Stromal cell of bone marrow (primary cell): Measurements from ENCODE around the gene TBC1D5.
"Not testable (repeated sequence)": the region's sequence is repeated elsewhere in the genome, so short reads cannot be mapped to it uniquely, and the experiment has no call there.

Experiments
- DNase-seq: peaks from one replicate; pipeline ENCODE4 v3.0.0-alpha.2; 2012; ENCODE audit warnings: low read depth

Gene TBC1D5

DNA sequence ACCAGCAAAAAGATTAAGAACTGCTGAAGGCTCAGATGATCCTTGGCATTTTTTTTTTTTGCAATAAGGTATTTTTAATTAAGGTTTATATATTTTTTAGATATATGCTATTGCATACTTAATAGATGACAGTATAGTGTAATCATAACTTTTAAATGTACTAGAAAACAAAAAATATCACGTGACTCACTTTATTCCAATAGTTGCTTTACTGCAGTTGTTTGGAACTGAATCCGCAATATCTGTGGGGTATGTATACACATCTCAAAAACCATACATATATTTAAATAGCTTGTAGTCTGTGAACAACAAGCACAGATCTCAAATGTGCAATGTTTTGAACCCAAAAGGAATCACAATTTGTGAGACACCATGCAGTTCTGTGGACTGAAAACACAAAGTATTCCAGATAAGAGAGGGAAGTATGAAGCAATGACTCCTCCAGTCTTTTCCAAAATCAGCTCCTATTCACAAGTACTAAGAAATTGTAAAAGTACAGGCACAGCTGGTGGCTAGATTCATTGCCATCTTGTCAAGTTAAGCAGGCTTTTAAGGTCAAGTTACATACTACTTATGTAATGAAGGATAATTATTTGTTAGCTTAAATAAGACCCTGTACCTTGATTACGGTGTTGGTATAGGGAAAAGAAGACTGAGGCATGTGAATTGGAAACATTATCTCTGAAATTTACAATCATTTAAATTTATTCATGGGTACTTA lies 331.1 kb downstream of the TBC1D5 start:
- no peak for DNase-seq

DNA sequence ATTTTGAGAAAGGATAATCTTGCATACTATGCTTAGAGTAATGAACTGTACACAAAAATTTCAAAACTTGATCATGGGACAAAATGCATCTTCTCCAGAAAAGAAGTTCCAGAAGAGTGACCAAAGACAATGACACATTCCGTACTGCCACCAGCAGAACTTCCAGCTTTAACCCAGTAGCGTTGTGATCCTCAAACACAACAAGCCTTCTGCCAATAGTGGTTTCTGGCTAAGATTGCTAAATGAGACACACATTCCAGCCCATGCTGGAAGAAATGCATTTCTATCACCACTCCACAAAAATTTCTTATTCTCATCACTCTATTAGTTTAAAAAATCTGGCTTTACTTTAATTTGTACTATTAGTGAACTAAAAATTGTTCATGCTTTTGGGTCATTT lies 334.9 kb downstream of the TBC1D5 start:
- DNase-seq: no peak

- no peak for DNase-seq
These were observed 337.9 kb downstream of the TBC1D5 start for GRCh38 chr3:17404548-17404947.

DNA sequence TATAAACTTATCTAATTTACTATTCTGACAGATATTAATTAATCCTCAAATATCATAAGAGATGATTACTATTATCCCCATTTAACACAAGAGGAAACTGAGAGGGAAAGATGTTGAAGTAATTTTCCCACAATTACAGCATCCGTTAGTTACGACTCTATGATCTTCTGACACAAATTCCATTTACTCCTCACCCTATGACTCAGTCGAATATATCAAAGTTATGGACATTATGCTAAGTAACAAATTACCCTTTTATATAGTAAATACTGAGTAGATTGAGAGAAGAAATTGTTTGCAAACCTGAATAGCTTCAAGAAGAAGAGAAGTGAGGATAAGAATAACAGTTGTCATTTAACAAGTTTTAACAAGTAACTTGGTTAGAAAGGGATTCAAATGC lies 340.0 kb downstream of the TBC1D5 start:
- DNase-seq: no peak

- no peak for DNase-seq
These were observed 340.5 kb downstream of the TBC1D5 start for GRCh38 chr3:17401912-17402311.

GRCh38 chr3:17399586-17399985 lies 342.8 kb downstream of the TBC1D5 start:
- DNase-seq: no peak

GRCh38 chr3:17398959-17399551 lies 343.4 kb downstream of the TBC1D5 start:
- DNase-seq: no peak

DNA sequence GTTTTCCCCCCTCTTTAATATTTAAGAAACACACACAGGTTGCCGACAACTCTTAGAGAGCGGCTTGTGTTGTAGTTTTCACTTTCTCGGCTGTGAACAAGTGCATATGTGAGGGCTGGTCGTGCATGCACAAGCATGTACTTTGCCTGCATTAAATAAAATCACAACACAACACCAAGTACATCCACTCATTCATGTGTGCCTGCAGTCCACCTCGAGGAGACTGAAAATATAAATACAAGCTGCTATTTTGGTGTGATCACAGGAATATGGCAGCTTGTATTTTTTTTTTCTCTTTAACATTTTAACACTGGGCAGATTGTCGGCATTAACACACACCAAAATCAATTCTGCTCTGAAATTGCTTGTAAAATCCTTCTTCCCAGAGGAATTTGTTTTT lies 346.4 kb downstream of the TBC1D5 start:
- DNase-seq: no peak

DNA sequence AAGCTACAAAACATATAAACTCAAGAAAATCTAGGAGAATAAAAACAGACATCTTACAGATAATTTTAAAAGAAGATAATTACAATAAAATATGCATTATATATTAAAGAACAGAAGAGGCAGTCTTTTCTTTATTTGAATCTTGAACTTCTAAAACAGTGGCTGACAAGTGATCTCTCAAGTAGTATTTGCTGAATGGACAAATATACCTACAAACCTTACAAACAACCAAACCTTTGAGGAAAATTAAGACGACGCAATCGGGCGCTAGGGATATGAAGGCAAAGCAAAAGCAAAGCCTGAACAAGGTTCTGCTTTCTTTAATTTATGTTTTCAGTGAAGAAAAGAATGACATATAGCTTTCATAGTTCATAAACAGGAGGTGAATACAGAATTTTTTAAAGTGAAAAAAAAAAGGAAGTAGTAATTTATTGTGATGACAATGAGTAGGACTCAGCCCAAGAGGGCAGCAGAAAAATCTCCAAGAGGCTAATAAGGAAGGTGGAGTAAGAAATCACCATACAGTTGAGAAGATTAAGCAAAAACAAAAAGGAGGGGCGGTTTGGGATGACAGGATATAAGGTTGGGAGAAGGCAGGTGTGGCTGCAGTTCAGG lies 347.8 kb downstream of the TBC1D5 start:
- no peak for DNase-seq

DNA sequence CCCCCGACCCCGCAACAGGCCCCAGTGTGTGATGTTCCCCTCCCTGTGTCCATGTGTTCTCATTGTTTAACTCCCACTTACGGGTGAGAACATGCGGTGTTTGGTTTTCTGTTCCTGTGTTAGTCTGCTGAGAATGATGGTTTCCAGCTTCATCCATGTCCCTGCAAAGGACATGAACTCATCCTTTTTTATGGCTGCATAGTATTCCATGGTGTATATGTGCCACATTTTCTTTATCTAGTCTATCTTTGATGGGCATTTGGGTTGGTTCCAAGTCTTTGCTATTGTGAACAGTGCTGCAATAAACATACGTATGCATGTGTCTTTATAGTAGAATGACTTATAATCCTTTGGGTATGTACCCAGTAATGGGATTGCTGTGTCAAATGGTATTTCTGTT lies 349.9 kb downstream of the TBC1D5 start:
- DNase-seq: not testable (repeated sequence)

DNA sequence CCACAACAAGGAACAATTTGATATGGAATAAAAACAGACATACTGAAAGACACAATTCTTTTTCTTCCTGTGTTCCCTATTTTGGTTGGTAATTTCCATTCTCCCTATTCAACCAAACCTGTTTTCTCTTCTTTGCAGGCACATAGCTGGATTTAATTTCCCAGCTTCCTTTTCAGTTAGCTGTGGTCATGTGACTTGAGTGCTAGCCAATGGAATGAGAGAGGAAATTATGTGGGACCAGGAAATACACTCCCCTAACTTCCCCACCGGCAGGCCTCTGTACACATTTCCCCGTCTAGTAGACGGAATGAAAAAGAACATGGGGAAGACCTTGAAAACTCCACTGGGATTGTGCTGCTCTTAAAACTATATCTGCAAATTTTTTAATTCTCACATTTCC lies 351.6 kb downstream of the TBC1D5 start:
- DNase-seq: no peak

GRCh38 chr3:17387108-17387507 lies 355.3 kb downstream of the TBC1D5 start:
- no peak for DNase-seq

GRCh38 chr3:17386432-17386831 lies 356.0 kb downstream of the TBC1D5 start:
- DNase-seq: no peak

DNA sequence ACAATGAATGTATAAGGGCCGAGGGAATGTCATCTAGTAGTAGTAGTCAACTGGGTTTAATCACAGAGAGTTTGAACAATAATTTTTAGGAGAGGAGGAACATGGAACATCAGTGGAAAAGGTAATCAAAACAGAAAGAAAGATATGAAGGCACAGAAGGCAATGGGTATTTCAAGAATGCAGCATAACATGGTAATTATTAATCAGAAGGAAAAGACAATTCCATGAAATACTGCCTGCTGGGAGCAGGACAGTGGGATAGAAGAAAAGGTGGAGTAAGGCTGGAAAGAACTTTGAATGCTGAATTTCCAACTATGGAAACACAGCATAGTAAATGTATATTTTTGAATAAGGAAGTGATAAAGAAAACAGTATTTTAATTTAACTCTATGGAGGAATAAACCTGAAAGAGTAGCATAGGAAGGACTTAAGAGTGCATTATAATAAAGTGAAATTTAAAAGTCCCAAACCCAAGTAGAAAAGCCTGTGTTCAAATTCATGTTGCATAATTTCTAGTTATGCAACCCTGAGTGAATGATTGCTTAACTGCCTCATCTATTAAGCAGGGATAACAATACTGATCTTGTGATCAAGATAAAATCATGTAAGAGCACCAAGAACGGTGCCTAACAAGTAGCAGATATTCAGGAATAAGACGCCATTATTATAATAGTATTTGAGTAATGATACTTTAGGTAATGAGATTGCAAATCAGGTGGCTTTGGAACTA lies 357.7 kb downstream of the TBC1D5 start:
- peak; percentile 15 for DNase-seq

DNA sequence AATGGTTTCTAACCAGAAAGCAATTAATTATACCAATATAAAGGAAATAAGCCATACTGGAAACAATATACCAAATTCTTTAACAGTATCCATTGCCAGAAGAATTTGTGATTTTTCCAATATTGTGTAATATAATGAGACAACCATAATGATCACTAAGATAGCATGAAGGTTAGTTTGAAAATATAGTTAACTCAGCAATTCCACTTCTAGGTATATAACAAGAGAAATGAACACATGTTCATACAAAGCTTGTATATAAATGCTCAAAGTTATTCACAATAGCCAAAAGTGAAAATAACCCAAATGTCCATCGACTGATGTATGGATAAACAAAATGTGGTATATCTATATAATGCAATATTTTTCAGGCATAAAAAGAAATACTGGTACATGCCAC lies 369.1 kb downstream of the TBC1D5 start:
- no peak for DNase-seq

DNA sequence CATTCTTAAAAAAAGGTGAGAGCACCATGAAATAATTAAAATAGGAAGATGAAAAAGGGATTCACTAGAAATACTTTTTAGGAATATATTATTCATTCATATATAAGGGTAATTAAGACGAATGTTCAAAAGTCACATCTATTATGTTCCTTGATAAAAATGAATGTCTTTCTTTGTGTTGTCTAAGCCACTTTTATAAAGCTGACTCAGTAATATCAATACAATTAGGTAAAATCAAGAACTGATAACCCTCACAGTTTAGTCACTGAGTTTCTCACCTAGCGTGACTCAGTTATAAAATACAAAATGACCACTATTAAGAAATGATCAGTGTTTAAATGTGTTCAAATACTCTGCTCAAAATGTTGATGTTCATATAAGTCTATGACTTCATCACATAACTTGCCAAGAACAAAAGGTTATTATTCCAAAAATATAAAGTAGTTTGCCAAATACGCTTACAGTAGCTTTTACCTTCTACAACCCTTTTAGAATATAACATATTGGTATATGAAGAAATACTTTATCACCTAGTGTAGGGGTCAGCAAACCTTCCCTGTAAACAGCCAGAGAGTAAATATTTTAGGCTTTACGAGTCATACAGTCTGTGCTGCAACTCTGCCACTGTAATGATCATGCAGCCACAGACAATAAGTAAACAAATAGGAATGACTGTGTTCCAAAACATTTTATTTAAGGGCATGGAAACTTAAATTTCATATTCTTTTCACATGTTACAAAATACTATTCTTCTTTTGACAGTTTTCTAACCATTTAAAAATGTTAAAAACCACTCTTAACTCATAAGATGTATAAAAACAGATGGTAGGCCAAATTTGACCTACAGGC lies 369.8 kb downstream of the TBC1D5 start:
- no peak for DNase-seq

DNA sequence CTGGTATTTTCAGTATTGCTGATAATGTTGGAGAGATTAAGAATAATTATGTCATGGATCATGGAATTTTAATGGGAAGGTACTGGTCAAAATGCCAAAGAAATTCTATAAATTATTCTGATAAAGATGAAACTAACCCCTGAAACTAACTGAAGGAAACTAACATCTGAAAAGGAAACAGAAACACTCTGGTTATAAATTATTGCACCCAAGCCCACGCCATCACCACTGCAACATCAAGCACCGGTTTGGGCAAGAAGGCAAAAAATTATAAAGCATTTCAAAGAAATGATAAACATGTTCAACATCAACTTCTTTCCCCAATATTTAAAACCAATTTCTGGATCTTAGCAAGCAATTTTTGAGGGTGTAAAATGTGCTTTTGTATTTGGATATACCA lies 372.5 kb downstream of the TBC1D5 start:
- no peak for DNase-seq

GRCh38 chr3:17367171-17367570 lies 375.3 kb downstream of the TBC1D5 start:
- DNase-seq: no peak

GRCh38 chr3:17360991-17361390 lies 381.4 kb downstream of the TBC1D5 start:
- no peak for DNase-seq

DNA sequence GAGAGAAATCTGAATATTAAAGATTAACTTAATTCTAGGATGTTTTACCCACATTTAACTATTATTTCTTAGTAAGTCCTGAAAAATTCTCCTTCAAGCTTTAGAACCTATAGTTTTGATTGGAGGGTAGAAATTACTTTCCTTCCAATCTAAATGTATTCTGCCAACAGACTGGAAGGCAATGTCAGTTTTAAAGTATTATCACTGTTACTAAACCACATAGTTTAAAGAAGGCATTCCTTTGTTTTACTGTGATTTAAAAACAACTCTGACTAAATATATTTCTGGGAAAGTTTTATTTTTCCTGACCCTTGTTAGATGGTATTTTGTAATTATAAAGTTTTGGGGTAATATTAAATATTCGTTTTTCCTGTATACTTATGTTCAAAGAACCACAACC lies 382.5 kb downstream of the TBC1D5 start:
- DNase-seq: no peak

DNA sequence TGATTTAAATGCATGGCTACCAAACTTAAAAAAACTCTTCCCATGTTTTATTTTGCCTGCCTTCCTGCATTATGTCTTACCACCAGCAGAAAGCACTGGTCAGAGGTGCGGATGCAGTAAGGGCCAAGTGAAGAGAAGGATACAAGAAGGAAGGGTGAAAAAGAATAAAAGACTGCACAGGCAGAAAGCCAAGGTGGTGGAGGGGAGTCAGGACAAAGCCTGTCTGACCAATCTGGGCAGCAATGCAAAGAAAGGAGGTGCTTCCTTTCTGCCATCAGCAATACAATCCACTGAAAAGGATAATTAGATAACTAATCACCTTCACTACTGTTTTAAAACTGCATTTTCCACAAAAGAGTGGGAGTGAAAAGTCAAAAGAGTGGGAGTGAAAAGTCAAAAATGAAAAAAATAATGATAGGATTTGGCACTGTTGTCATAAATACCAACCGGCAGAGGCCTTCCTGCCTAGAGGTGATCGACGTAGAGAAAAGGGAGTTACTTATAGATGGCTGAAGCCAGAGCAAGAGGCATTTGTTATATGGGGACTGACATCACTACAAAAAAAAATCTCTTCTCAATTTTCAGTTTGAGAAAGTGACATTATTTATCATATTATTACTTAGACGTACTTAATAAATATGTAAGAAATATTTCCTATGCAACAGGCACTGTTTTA lies 385.3 kb downstream of the TBC1D5 start:
- DNase-seq: no peak
